ENCODE measurements around the gene EIF2B2.

- TF ChIP-seq CTCF (conservative IDR thresholded peaks at IDR 0.05; ENCODE audit: low read depth in 2 of 2) = no peak
- TF ChIP-seq EZH2 (IDR thresholded peaks at IDR 0.05; ENCODE audit: low read depth, unreplicated experiment) = no peak
- no peak for TF ChIP-seq ETS1 (IDR thresholded peaks at IDR 0.05)
- TF ChIP-seq POLR2AphosphoS5 (IDR thresholded peaks at IDR 0.05; ENCODE audit: low read depth) = peak; percentile 81
Observed at GRCh38 chr14:74955229-74956026, 47.3 kb upstream of the EIF2B2 start, which contains the start of gene PGF.

Data from GM23338 (cell line).